ENCODE results near the gene ACOX3.
A peak's percentile ranks its signal among the peaks of the same experiment; 100 is the strongest.
"Not testable (repeated sequence)": the region's sequence is repeated elsewhere in the genome, so short reads cannot be mapped to it uniquely, and the experiment has no call there.

Gene ACOX3

DNA sequence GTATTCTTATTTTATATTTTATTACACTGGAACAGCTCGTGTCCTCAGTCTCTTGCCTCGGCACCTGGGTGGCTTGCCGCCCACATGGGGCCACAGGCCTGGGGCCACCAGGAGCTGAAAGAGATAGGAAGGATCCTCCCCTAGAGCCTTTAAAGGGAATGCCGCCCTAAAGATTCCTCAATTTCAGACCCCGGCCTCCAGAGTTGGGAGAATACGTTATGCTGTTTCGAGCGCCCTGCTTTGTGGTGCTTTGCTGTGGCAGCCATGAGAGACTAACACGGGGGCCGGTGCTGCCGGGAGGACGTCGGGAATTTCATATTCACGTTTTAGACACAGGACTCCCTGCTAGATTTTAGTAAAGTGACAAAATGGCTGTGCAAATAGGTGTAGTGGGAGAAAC is 33.2 kb downstream of the ACOX3 start:
- no peak for DNase-seq (ENCODE audit: low spot score)
- TF ChIP-seq, protein P1, sequence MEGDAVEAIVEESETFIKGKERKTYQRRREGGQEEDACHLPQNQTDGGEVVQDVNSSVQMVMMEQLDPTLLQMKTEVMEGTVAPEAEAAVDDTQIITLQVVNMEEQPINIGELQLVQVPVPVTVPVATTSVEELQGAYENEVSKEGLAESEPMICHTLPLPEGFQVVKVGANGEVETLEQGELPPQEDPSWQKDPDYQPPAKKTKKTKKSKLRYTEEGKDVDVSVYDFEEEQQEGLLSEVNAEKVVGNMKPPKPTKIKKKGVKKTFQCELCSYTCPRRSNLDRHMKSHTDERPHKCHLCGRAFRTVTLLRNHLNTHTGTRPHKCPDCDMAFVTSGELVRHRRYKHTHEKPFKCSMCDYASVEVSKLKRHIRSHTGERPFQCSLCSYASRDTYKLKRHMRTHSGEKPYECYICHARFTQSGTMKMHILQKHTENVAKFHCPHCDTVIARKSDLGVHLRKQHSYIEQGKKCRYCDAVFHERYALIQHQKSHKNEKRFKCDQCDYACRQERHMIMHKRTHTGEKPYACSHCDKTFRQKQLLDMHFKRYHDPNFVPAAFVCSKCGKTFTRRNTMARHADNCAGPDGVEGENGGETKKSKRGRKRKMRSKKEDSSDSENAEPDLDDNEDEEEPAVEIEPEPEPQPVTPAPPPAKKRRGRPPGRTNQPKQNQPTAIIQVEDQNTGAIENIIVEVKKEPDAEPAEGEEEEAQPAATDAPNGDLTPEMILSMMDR (IDR thresholded peaks at IDR 0.05; ENCODE audit: extremely low read depth, insufficient read depth, missing control alignments): no peak
- in situ Hi-C loops (cut with MboI; ENCODE audit: low pct_unique_long_range_greater_than_20kb, low sequenced_read_pairs, unreplicated experiment): loop anchor here (10.0 kb wide), 1 partner anchor 163 kb away; no protein-coding TSS in a partner anchor

DNA sequence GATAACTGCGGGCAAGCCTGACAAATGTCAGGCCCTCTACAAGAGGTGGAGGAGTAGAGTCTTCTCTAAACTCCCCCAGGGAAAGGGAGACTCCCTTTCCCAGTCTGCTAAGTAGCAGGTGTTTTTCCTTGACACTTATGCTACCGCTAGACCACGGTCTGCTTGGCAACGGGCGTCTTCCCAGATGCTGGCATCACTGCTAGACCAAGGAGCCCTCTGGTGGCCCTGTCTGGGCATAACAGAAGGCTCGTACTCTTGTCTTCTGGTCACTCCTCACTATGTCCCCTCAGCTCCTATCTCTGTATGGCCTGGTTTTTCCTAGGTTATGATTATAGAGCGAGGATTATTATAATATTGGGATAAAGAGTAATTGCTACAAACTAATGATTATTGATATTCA is 33.6 kb downstream of the ACOX3 start:
- TF ChIP-seq, protein P1 (IDR thresholded peaks at IDR 0.05; ENCODE audit: extremely low read depth, insufficient read depth, missing control alignments): peak; percentile 49
- DNase-seq (ENCODE audit: low spot score): not testable (repeated sequence)
- in situ Hi-C loops (cut with MboI; ENCODE audit: low pct_unique_long_range_greater_than_20kb, low sequenced_read_pairs, unreplicated experiment): loop anchor here (10.0 kb wide), 1 partner anchor 162 kb away; no protein-coding TSS in a partner anchor

DNA sequence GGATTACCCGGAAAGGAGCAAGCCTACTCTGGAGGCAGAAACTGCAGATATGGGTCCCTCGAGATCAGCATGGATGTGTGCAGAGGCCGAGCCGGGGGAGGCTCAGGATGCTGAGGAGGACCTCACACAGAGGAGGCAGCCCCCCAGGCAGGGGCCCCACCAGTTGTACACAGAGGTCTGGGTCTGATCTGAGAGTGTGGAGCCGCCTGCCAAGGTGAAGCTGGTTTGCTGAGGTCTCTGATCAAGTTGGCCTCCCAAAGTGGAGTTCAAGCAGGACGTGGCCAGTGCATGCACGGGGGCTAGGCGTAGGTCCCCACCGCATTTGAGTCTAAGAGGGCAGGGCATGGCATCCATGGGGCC is 35.0 kb downstream of the ACOX3 start:
- TF ChIP-seq, protein P1 (IDR thresholded peaks at IDR 0.05; ENCODE audit: extremely low read depth, insufficient read depth, missing control alignments): no peak
- no peak for DNase-seq (ENCODE audit: low spot score)
- in situ Hi-C loops (cut with MboI; ENCODE audit: low pct_unique_long_range_greater_than_20kb, low sequenced_read_pairs, unreplicated experiment): loop anchor here (10.0 kb wide), 1 partner anchor 161 kb away; no protein-coding TSS in a partner anchor

DNA sequence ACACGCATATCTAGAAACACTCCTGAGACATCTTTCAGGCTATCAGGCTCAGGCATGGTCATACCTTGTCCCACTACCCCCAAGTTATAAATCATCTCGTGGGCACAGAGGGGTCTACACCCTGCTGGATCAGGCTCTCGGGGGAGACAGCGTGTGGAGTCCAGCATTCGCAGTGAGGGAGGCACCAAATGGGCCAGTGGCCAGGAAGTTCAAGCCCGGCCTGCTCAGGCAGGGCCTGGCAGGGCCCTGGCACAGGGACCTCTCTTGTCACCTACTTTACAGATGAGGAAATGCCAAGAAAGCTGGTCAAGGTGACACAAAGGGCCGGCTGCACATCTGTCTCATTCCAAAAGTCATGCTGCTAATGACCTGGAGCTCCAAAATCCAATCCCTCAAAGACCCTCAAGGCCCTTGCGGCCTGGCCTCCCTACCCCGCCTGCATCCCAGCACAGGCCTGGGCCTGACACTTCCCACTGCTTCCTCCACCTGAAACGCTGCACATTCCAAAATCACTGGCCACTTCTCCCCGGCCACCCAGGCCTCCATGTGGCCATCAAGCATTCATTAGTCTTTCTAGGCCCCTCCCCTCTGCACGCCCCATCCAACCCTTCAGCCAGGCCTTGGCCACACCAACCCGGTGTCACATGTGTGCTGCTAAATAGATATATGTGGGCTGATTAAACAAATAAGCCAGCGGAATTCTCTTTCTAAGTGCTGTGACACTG is 35.6 kb downstream of the ACOX3 start:
- TF ChIP-seq, protein P1 (IDR thresholded peaks at IDR 0.05; ENCODE audit: extremely low read depth, insufficient read depth, missing control alignments): no peak
- no peak for DNase-seq (ENCODE audit: low spot score)
- in situ Hi-C loops (cut with MboI; ENCODE audit: low pct_unique_long_range_greater_than_20kb, low sequenced_read_pairs, unreplicated experiment): loop anchor here (10.0 kb wide), 1 partner anchor 160 kb away; no protein-coding TSS in a partner anchor

DNA sequence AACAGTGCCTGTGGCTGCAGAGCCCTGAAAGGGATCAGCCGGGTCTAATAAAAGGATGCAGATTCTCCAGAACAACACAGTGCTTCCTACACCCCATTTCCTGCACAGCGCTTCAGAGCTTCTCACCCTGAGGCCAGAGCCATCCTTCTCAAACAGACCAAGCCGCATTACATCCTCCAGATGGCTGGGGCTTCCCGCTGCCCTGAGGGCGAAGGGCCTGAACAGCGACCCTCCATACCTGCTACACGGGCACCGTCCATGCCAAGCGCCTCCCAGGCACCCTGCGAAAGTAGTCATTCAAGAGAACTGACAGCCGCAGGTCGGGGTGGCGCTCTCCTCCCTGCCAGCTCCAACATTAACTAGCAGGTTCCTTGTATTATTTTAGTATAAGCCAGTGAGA is 36.5 kb downstream of the ACOX3 start:
- in situ Hi-C loops (cut with MboI; ENCODE audit: low pct_unique_long_range_greater_than_20kb, low sequenced_read_pairs, unreplicated experiment): loop anchor here (10.0 kb wide), 1 partner anchor 159 kb away; no protein-coding TSS in a partner anchor
- no peak for DNase-seq (ENCODE audit: low spot score)
- TF ChIP-seq, protein P1 (IDR thresholded peaks at IDR 0.05; ENCODE audit: extremely low read depth, insufficient read depth, missing control alignments): no peak

DNA sequence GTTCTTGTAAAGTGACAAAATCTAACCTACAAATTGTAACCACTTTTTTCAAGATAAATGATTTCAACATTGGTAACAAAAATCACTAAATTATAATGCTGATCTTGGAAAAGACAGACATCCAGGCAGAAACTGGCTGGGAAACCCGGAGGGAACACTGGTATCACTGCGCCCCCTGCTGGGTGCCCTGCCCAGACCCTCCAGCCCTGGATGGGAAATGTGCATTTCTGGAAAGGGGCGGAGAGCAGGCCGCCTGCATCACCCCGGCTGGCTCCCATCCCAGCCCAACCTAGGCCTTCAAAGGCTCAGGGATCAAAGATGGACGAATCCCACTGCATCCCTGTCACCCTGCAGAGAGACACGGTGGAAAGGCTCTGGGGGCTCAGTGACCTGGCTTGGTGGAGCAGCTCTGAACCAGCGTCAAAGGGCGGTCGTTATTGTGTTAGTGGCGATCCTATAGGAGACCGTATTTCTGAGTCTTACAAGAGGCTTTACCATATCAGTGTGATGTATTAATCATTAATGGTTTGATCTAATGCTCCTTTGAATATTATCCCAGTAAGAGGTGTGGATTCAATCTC is 37.3 kb downstream of the ACOX3 start:
- peak; percentile 80 for DNase-seq (ENCODE audit: low spot score)
- in situ Hi-C loops (cut with MboI; ENCODE audit: low pct_unique_long_range_greater_than_20kb, low sequenced_read_pairs, unreplicated experiment): loop anchor here (10.0 kb wide), 1 partner anchor 158 kb away; no protein-coding TSS in a partner anchor
- TF ChIP-seq, protein P1 (IDR thresholded peaks at IDR 0.05; ENCODE audit: extremely low read depth, insufficient read depth, missing control alignments): peak; percentile 82

Data from GM13977 (cell line).